Activated CD4-positive, alpha-beta T cell treated with anti-CD3 and anti-CD28 coated beads, Interleukin-10, Interleukin-2, amounts not matched to agents 100 ng/mL and 50 ng/mL, durations not matched to agents 16 hours and 8 hours (primary cell): ENCODE measurements around the gene CDH16.
A peak's percentile ranks its signal among the peaks of the same experiment; 100 is the strongest.

Experiments used
- DNase-seq: peaks from one replicate; pipeline ENCODE4 v3.0.0-alpha.2; 2020

The CDH16 gene

DNA sequence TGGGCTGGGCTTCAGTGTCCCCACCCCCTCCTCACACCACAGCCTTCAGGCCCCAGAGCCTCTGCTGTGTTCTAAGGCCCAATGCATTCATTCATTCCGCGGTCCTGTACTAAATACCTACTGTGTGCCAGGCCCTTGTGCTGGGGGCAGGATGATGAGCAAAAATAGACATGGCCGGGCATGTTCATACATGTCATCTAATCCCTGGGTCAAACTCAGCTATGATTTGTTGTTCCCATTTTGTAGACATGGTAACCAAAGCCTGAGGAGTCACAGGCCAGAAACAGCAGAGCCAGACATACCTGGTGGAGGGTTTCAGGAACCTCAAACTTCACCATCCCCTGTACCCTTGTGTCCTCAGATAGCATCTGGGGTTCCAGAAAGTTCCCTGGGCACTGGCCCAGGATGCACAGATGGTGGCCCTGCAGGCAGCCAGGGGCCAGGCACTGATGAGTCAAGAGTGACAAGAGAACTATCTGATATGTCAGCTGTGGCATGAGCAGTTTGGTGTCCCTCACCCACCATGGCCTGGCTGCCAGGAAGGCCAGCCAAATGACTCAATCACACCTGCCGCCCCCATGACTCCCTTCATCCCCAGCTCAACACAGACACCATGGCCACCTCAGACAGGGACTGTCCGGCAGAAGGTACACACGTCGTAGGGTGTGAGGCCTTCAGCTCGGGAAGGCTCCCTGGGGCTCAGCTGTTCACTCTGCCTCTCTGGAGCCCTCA lies 9.4 kb upstream of the CDH16 start:
- DNase-seq: no peak

DNA sequence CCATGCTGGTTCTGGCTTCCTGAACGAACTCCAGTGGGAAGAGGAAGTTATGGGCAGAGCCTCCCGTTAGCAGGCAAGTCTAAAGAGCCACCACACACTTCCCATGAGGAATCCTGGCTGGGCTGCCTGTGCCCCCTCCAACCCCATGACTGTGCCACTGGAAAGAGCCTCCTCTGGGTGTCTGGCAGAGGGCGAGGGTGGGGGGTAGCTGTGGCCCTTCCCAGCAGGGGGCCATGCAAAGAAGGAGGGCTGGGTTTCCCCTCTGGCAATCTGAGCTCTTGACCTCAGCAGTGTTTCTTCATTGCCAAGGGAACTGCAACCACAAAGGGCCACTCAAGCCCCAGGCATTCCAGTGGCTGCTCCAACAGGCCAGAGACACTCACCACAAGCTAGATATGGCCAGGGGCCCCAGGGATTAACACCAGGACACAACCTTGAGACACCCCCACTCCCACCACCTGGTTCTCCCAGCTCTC lies 8.3 kb upstream of the CDH16 start:
- no peak for DNase-seq

DNA sequence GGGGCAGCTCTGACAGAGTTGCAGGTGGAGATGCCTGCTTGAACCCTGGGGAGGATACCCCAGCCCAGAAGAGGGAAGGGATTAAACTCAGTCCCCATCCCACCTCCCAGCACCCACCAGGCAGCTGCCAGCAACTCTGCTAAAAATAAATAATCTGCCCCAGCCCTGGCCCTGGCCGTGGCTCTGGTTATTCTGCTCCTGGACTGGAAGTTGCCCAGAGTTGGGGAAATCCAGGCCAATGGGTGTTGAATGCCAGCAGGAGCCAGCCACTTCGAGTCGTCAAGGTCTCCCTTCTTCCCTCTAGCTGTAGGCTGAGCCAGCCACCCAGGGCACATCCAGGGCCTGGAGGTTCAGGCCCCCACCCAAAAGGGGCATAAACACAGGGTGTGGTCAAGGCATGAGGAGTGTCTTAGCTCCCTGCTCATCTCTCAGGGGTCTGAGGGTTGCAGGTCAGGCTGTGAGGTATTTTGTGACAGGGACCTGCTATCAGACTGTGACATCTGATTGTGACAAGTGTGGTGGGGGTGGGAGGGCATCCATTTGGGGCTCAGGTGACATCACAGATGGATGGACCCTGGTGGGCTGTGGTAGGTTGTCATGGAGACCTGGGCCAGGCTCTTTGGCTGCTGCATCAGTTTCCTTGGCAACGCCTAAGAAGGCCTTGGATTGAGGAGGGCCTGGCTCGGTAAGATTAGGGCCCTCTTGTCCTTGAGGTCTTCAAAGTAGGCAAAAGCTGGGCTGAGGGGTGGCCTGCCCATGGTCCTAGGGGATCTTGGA lies 7.7 kb upstream of the CDH16 start:
- DNase-seq: no peak

DNA sequence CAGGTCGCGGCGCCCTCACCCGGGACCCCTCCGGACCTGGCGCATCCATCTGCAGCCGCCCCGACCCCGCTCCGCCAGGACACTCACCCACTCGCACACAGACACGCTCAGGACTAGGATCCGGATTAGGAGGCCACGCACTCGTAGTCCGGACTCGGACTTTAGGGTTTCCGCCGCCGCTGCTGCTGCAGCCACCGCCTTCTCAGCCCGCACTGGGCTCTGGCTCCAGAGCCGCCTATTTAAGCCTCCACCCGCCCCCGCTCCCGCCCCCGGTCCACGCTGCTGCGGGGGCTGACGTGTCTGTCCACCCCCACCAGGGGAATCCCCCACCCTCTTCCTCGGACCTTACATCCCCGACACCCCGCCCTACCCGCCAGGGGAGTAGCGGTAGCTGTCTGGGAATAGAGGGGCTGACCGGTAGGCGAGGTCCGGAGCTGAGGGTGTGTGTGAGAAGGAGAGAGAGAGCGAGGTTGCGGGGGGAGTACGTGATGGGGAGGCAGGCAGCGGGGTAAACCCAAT lies 6.7 kb upstream of the CDH16 start, which contains the start of gene RRAD:
TSS of gene RRAD (minus strand) at position 214 of the 519 bp plus-strand sequence. CDS start 356 bp downstream, outside the sequence.
- DNase-seq: no peak

DNA sequence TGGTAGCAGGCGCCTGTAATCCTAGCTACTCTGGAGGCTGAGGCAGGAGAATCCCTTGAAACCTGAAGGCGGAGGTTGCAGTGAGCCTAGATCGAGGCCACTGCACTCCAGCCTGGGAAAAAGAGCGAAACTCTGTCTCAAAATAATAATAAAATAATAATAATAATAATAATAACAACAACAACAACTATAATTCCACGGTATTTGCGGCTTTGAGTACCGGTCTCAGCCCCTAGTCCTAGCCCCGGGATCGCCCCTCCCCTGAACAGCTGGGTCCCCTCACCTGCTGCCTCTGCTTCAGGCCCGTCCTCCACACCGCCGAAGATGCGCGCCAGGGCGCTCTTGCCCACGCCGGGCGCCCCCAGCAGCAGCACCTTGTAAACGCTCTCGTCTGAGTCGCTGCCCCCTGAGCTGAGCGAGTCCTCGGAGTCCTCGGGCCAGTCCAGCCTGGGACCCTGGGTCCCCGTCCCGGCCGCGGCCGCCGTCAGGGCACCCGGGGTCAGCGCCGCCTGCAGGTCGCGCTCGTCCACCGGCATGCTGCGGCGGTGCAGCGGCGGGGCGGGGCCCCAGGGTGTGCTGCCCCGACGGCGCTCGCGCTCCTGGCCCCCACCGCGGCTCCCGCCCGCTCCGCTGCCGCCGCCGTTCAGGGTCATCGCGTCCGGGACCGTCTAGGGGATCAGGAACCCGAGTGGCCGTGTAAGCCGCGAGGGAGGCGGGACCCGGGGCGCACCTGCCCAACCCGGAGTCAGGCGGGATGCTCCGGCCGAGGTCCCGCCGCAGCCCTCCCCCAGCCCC lies 6.0 kb upstream of the CDH16 start:
- peak; percentile 45 for DNase-seq

DNA sequence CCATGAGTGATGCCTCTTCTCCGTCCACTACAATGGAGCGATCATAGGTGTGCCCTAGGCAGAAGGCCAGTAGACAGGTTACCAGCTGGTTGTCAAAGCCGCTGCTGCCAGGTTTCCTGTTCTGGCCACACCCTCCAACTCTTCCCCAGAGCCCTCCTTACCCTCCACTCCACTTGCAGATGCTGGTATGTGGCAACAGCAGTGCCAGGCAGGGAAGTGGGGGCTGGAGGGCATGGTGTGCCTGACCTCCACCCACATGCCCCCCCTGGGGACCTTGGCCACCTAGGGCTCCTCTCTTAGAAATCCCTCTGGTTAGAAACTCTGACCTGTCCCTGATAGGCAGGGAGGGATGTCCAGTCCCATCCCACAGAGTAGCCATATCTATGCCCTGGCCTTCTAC lies 5.2 kb upstream of the CDH16 start:
- DNase-seq: no peak

DNA sequence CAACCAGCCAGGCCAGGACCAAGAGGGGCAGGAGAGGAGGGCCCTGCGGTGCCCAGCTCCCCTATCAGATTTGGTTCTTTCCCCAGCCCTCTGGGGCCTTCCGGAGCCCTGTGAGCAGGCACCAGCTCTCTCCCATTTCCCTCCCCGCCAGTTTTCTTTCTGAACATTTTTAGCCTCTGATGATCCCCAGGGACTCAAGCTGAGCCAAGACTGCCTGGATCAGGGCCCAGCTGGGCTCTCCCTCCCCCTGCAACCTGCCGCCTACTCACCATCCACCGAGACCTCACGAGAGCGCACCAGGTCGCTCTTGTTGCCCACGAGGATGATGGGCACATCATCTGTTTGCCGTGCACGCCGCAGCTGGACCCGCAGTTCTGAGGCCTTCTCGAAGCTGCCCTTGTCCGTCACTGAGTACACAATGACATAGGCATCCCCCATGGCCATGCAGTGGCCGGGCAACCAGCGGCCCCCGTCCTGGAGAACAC lies 4.6 kb upstream of the CDH16 start:
- DNase-seq: no peak

DNA sequence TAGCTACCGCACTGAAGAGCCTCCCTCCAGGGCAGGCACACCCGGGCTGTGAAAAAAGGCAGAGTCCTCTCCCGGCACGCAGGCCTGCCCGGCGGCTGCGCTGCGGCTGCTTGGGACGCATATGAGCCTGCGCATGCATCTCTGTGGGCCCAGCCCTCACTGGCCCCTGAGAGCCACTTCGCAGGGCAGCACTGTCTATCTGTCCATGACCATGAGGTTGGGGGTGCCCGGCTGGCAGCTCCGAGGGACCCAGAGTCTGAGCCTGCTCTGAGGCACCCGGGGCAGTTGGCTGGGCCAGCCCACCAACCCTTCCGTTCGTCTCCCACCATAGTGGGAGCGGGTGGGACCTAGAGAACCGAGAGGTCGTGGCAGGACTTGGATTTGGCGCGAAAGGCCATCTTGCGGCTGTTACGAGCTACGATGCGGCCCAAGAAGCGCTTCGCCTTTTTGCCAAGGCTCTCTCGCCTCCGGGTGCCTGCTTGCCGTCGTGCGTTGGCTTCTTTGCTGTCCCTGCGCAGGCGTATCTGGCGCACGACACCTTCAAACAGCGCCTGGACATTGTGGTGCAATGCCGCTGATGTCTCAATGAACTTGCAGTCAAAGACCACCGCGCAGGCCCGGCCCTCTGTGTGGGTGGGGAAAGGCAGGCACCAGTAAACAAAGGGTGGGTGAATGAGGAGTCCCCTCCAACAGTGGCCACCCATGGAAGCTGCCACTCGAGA lies 3.2 kb upstream of the CDH16 start:
- no peak for DNase-seq

DNA sequence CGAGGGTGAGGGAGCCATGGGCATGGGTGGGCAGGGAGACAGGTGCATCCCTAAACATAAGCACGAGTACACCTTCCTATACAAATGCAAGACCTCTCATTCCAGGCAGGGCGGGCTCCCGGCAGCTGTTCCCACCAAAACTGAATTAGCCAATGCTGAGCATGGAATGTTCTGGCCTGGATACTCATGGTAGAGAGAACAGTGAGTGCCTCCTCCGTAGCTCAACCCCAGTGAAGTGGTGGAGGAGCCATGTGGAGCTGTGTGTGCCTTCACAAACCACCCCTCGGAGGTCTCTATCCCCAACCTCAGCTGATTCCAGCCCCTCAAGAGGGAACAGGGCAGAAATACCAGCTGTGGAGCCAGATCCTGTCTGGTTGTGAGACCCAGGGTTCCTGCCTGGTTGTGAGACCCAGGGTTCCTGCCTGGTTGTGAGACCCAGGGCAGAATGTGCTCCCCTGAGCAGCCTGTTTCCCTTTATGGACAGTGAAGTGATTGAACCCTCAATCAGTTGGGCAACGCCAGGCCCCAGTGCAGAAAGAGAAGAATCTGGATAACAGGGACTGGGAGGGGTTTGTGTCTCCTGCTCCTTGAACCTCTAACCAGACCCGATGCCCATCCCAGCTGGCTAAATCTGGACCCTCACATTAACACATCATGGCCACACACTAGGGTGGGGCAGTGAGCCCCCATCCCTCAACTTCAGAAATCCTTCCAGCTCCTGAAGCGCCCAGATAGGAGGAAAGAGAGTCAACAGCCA lies 2.4 kb upstream of the CDH16 start:
- no peak for DNase-seq

DNA sequence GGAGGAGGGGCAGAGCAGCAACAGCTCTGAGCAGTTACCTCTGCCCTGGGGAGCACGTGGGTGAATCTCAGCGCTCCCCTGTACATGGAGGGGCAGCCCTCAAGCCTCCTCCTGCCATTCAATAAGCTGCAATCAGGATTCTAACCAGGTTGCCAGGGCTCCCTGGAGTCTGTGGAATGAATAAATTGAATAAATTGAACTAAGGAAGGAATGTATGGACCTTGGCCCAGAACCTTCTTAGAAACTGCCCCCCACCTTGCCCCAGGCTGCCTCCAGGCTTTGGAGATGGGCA lies 1.6 kb upstream of the CDH16 start:
- no peak for DNase-seq

DNA sequence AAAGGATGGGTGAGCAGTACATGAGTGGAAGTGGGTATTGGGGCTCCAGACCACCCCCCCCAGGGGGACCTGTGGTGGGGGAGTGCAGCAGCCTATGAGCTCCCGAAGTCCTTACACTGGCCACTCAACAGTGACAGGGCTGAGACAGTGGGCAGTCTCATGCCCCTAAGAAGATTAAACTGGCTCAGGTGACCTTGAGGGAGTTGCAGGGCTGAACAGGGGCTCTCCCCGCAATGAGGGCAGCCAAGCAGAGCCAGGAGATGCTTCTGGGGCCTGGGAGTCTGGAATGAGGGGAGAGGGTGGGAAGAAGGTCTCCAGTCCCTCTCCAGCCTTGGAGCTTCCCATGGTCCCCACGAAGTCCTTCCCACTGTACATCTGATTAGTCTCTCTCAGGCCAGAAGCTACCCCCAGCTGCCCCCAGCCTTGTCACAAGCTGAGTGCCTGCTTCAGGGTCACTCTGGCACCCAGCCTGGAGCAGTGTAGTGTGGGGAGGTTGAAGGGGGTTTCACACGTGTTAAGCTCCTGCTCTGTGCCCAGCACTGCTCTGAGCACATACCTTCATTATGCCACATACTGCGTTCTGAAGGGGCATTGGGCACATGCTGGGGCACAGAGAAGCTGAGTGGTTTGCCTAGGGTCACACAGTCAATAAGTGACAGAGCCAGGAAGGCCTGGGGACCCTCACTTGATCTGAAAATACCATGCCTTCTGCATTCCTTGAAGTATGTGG lies 1.0 kb upstream of the CDH16 start:
- no peak for DNase-seq

DNA sequence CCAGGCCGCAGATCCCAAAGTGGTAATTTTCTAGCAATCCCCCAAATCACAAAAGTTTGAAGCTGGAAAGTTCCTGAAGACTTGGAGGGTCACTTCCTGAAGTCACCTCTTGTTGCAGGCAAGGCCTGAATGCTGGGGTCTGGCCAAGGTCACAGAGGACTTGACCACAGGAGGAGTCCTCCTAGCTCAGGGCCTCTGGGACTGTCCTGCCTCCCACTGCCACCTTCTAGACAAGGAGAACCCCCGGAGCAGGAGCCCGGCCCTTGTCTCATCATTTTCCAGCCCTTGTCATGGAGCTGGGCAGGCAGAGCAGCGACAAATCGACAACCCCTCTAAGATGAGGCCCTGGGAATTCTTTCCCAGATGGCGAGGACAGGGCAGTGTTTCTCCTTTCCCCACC lies 330 bp downstream of the CDH16 start:
- no peak for DNase-seq

DNA sequence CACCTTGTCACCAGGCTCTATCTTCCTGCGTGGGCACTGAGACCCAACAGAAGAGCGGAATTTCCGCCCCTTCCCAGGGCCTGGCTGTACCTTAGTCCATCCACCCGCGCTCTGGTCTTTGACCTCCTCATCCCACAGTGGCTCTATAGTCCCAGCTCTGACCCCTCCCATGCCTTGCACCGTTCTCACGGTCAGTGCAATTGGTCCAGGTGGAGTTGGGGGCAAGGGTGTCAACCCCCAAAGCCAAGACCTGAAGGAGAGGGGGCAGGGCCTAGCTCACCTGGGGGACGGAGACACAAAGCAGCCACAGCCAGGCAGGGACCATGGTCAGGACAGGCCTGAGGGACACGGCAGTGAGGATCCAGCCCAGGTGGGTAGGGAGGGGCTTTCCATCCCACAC lies 944 bp downstream of the CDH16 start:
- no peak for DNase-seq

DNA sequence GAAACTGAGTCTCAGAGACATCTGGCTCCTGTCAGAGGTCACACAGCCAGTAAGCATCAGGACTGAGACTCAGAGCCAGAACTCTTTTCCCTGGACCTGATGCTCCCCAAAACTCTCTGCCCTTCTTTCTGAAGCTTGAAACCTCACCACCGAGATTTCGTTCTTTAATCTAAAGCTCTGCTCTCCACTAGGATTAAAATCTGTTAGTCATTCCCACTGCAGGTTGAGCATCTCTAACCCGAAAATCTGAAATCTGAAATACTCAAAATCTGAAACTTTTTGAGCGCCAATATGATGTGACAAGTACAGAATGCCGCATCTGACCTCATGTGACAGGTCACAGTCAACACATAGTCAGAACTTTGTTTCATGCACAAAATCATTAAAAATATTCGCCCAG lies 2.2 kb downstream of the CDH16 start:
- no peak for DNase-seq

DNA sequence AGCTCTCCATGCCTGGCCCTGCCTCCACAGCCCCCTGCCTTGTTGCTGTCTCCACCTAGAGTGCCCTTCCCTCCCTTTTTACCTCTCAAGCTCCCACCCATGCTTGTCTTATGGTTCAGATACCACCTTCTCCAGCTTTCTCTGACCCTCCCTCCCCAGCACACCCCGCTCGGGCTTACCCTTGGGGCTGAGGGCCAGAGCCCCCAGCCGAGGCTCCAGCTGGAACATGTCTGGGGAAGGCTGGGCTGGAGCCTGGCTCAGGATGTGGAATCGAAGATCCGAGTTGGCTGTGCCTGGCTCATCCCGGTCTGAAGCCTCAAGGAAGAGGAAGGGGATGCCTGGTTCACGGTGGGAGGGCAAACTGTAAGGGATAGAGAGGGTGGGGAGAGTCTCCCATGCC lies 3.6 kb downstream of the CDH16 start:
- DNase-seq: no peak

DNA sequence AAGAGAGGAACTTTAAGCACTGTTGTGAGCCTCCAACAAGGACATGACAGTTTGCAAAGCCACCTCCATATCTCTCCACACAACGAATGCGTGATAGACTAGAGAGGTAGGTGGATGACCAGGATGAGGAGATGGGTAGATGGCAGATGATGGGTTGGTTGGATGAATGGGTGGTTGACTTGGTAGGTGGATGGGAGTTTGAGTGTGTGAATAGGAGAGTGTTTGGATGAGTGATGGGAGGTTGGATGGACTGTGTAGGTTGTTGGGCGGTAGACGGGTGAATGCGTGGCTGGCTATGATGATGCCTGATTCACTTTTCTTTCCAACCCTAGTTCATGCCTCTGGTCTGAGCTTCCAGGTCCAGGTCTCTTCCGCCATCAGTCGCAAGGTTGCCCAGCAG lies 4.1 kb downstream of the CDH16 start:
- DNase-seq: no peak

DNA sequence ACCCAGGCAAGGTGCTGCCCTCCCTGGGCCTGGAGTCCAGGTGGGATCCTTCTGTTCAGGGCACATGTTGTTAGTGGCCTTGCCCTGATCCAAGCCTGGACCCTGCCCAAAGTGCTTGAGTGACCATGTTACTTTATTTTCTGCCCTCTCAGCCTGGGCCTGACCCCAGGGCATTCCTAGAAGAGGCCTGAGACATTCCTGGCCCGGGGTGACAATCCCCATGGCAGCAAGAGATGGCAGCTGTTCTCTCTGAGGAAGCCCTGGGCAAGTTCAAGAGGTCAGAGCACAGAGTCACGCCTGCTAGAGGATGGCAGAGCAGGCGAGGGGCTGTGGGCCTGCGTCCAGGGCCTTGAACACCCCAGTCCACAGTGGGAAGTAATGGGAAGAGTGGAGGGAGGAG lies 5.0 kb downstream of the CDH16 start:
- DNase-seq: no peak

DNA sequence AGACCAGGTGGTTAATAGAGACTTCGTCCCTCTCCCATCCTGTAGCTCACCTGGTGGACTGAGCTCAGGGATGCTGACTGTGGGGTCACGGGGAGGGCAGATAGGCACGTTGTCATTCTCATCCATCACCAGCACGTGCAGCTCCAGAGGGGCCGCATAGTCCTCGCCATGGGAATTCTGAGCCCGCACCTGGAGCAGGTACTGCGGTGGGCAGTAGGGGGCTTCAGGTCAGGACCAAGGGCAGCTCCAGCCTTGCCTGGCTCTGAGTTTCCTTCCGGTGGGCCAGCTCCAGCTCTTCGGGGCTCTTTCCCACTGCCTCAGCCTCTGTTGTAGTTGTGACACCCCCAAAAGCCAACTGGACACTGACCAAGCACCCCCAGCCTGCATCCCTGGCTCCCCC lies 5.6 kb downstream of the CDH16 start:
- no peak for DNase-seq

DNA sequence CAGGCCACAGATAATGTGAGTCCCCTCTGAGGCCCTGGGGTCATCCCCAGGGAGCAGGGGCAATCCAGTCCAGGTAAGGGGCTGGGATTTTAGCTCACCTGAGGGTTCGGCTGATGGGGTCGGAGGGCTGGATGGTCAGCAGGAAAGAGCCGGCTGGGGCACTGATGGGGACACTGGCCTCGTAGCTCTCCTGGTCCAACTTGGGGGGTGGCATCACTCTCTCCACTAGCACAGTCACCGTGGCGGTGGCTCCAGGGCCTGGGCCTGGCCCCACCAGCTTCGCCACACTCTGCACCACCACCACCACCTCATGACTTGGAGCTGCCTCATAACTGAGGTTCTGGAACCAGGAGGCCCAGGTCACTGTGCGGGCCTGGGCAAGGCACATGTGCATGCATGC lies 6.9 kb downstream of the CDH16 start:
- no peak for DNase-seq

DNA sequence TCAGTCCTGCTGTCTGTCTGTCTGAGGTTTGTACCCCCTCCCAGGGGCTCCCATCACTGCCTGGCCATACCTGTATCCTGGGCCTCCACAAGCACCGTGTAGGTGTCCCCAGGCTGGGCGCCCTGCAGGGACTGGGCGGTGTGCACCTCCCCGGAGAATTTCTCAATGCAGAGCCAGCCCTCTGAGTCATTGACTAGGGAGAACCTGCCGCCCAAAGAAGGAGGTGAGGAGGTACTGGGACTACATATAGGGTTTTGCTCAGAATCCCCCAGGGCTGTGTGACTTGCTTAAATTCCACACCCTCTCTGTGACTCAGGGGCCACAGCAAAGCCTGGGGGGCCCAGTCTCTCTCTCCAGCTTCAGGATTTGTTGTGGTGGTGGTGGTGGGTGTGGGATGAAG lies 7.6 kb downstream of the CDH16 start:
- no peak for DNase-seq
